ENCODE results near the gene UGT1A8.

Gene UGT1A8

GRCh38 chr2:233822101-233822771 lies 204.8 kb downstream of the UGT1A8 start:
- DNase-seq: peak; percentile 54
